Right lobe of liver (tissue), 6 donors: ENCODE measurements around the gene KAZN. TPM values are rescaled to one million over a fixed set of nuclear protein-coding genes. Genes with fewer than 3 reads are reported as not detected.

Experiments
- ATAC-seq, 4 donors: fragments of 200-7000 bp; cut with Tn5 transposase; one replicate each; pipeline ENCODE4 v1.9.1; 2020; ENCODE audit warnings: mild to moderate bottlenecking in 4 of 4, moderate library complexity in 4 of 4
- DNase-seq, 3 donors: peaks; one replicate each; pipeline ENCODE4 v3.0.0-alpha.2; 2020
- H3K27ac ChIP-seq, 3 donors: fragments of 200-600 bp; one replicate each; pipeline ENCODE4 v1.8.0; 2022
- H3K27me3 ChIP-seq, 2 donors: fragments of 200-600 bp; one replicate each; pipeline ENCODE4 v1.8.0; 2022
- H3K36me3 ChIP-seq, 4 donors: fragments of 200-600 bp; sonication (generic) in 1 of 4; one replicate each; pipeline versions ENCODE4 v1.5.1 to v1.8.0; 2017 to 2022; ENCODE audit warnings: control low read depth in 1 of 4
- H3K4me1 ChIP-seq, 4 donors: fragments of 200-600 bp; sonication (generic) in 1 of 4; one replicate each; pipeline versions ENCODE4 v1.5.1 to v1.8.0; 2017 to 2022; ENCODE audit warnings: control low read depth in 1 of 4
- H3K4me3 ChIP-seq, 3 donors: fragments of 200-600 bp; one replicate each; pipeline ENCODE4 v1.8.0; 2022
- H3K9me3 ChIP-seq, 4 donors: fragments of 200-600 bp; sonication (generic) in 1 of 4; one replicate each; pipeline versions ENCODE4 v1.5.1 to v1.8.0; 2017 to 2022; ENCODE audit warnings: control low read depth in 1 of 4
- CTCF ChIP-seq, 4 donors: fragments of 200-600 bp in 3 of 4; fragments of 450-650 bp in 1 of 4; IDR thresholded peaks; one replicate each; pipeline versions ENCODE4 v1.5.1 to v1.8.0; 2016 to 2022; ENCODE audit warnings: antibody characterized with exemption in 4 of 4, mild to moderate bottlenecking in 2 of 4
- POLR2A ChIP-seq: fragments of 450-650 bp; IDR thresholded peaks from one replicate; pipeline ENCODE4 v1.6.1; 2017; ENCODE audit warnings: antibody characterized with exemption, mild to moderate bottlenecking
- WGBS: methylation state at CpG from one replicate; pipeline ENCODE4 v1.1.6; 2018; ENCODE audit warnings: low coverage, low lambda C conversion rate; ENCODE audit not compliant: insufficient coverage; ENCODE audit errors: missing lambda C conversion rate; 5-methylcytosine and 5-hydroxymethylcytosine counted together
- intact Hi-C, 2 donors: fragments of 100-400 bp; cut with DNase I; formaldehyde crosslinking; loops; one replicate each; pipeline versions ENCODE4 v1.11.2 to v1.14.1; 2022
- total RNA-seq, 6 experiments: library from RNA; depleted of rRNA in 2 of 6; stranded (reverse); fragments of >200 nt in 2 of 6; fragmentation: NEBNext Ultra II Directional in 3 of 6; extraction: Animal tissue kit (Norgen Biotek cat#: 25700) in 3 of 6; gene quantifications; one replicate each; pipeline versions ENCODE4 v1.1.0 to v1.2.4, GENCODE V29; 2016 to 2023
- donor health status: DM: no; HTN: yes; CAD: no.
- donor health status: DM: no; HTN: no; CAD: no.
- donor health status: DM: no; HTN: no; CAD: no.
- donor health status: DM: no; HTN: yes; CAD: no.
- donor health status: DM: no; HTN: yes; CAD: no.

Gene KAZN
- total RNA-seq, 6 experiments from 2014 or later: 1.5 to 7.2 (median 2.7) TPM

GRCh38 chr1:15027515-15027986 is 429.1 kb downstream of the KAZN start:
- TF ChIP-seq CTCF (IDR thresholded peaks at IDR 0.05): peak; percentile 63 to 91 (median 74)
- no peak for TF ChIP-seq POLR2A
- H3K4me1 ChIP-seq: peaks cover 0 to 21% (median 4%) of the 10 kb centered on the region in 4 donors
- H3K27me3 ChIP-seq: no peaks in the 10 kb centered on the region
- DNase-seq (peak in 2 of 3 donors; percentile 51 to 69), ATAC-seq (peak; percentile 52 to 70 (median 64))
- H3K9me3 ChIP-seq: no peaks in the 10 kb centered on the region
- H3K27ac ChIP-seq: no peak overlapping the region
- WGBS: 24% methylated on average over 8 of the region's 12 CpGs
- no peaks in the 10 kb centered on the region for H3K36me3 ChIP-seq
- intact Hi-C loops: loop anchor here in 1 of 2 donors (10.0 kb wide), 1 partner anchor 253 kb away; no protein-coding TSS in a partner anchor
- H3K4me3 ChIP-seq: no peak overlapping the region

GRCh38 chr1:15028102-15028501 is 429.6 kb downstream of the KAZN start:
- intact Hi-C loops: loop anchor here in 1 of 2 donors (10.0 kb wide), 1 partner anchor 253 kb away; no protein-coding TSS in a partner anchor
- H3K27me3 ChIP-seq: no peaks in the 10 kb centered on the region
- 21% methylated on average over 3 of the region's 6 CpGs for WGBS

GRCh38 chr1:15028616-15029015 is 430.1 kb downstream of the KAZN start:
- H3K4me1 ChIP-seq: peaks cover 0 to 21% (median 4%) of the 10 kb centered on the region in 4 donors
- no peaks in the 10 kb centered on the region for H3K9me3 ChIP-seq
- H3K27ac ChIP-seq: no peak overlapping the region
- H3K27me3 ChIP-seq: no peaks in the 10 kb centered on the region
- H3K36me3 ChIP-seq: no peaks in the 10 kb centered on the region
- no peak for TF ChIP-seq POLR2A
- no peak for TF ChIP-seq CTCF (IDR thresholded peaks at IDR 0.05)
- no peak overlapping the region for H3K4me3 ChIP-seq
- intact Hi-C loops: loop anchor here in 1 of 2 donors (10.0 kb wide), 1 partner anchor 254 kb away; no protein-coding TSS in a partner anchor
- ATAC-seq (no peak), DNase-seq (no peak)
- WGBS: 38% methylated on average over 1 of the region's 7 CpGs

More at GRCh38 chr1:15028102-15028501, 429.6 kb downstream of the KAZN start:
- no peak overlapping the region for H3K4me3 ChIP-seq
- H3K36me3 ChIP-seq: no peaks in the 10 kb centered on the region
- H3K27ac ChIP-seq: no peak overlapping the region
- DNase-seq (no peak), ATAC-seq (no peak)
- H3K9me3 ChIP-seq: no peaks in the 10 kb centered on the region
- peaks cover 0 to 21% (median 4%) of the 10 kb centered on the region in 4 donors for H3K4me1 ChIP-seq
- TF ChIP-seq POLR2A (no peak), CTCF (IDR thresholded peaks at IDR 0.05) (no peak)

- H3K4me1 ChIP-seq: peaks cover 0 to 21% (median 4%) of the 10 kb centered on the region in 4 donors
- no peak overlapping the region for H3K27ac ChIP-seq
- no peaks in the 10 kb centered on the region for H3K27me3 ChIP-seq
- intact Hi-C loops: loop anchor here in 1 of 2 donors (10.0 kb wide), 1 partner anchor 254 kb away; no protein-coding TSS in a partner anchor
- H3K9me3 ChIP-seq: no peaks in the 10 kb centered on the region
- H3K36me3 ChIP-seq: no peaks in the 10 kb centered on the region
- ATAC-seq: no peak
- TF ChIP-seq POLR2A (no peak), CTCF (IDR thresholded peaks at IDR 0.05) (no peak)
- WGBS: 63% methylated on average over 4 of the region's 6 CpGs
- no peak for DNase-seq
- H3K4me3 ChIP-seq: no peak overlapping the region
Measured at GRCh38 chr1:15029036-15029435, 430.6 kb downstream of the KAZN start.
